A673 (cell line): ENCODE measurements around the gene NHS. TPM values are rescaled to one million over a fixed set of nuclear protein-coding genes. Genes with fewer than 3 reads are reported as not detected.
A peak's percentile ranks its signal among the peaks of the same experiment; 100 is the strongest.

ENCODE experiments used
- BruUV-seq: library from RNA; stranded (reverse); fragments of 400-500 nt; replicated peaks from 2 replicates; lab custom pipeline; 2021; lab: Mats Ljungman, UMichigan
- CTCF ChIA-PET: fragments of 300-600 bp; sonication (Branson Sonifier 250); formaldehyde crosslinking; loops from one replicate; lab custom pipeline; 2022; ENCODE audit warnings: antibody characterized with exemption; lab: Charles Lee
- POLR2A ChIA-PET: fragments of 300-600 bp; sonication (Branson Sonifier 250); formaldehyde crosslinking; loops from one replicate; lab custom pipeline; 2022; ENCODE audit warnings: antibody characterized with exemption; ENCODE audit not compliant: low non-redundant PET; lab: Charles Lee
- DNase-seq: peaks from one replicate; pipeline ENCODE4 v3.0.0-alpha.2; 2015; ENCODE audit warnings: low spot score
- H3K27ac ChIP-seq: fragments of 200-600 bp; sonication (generic); 2 replicates; pipeline ENCODE4 v1.5.1; 2016; ENCODE audit warnings: mixed run types, low read depth, mild to moderate bottlenecking, mixed read lengths, antibody characterized with exemption, low read length; ENCODE audit not compliant: poor library complexity, severe bottlenecking
- H3K27me3 ChIP-seq: fragments of 200-600 bp; sonication (generic); replicated peaks from 2 replicates; pipeline ENCODE4 v1.6.1; 2017; ENCODE audit warnings: mixed run types, low read depth, mild to moderate bottlenecking, mixed read lengths, antibody characterized with exemption, low read length; ENCODE audit not compliant: insufficient read depth, poor library complexity
- H3K36me3 ChIP-seq: fragments of 200-600 bp; sonication (generic); 2 replicates; pipeline ENCODE4 v1.6.1; 2016; ENCODE audit warnings: mixed run types, mild to moderate bottlenecking, mixed read lengths, antibody characterized with exemption, low read length; ENCODE audit not compliant: insufficient read depth, poor library complexity, severe bottlenecking
- H3K4me1 ChIP-seq: fragments of 200-600 bp; sonication (generic); 2 replicates; pipeline ENCODE4 v1.6.1; 2017; ENCODE audit warnings: mixed run types, mild to moderate bottlenecking, mixed read lengths, antibody characterized with exemption, low read length; ENCODE audit not compliant: insufficient read depth, poor library complexity, severe bottlenecking
- H3K4me3 ChIP-seq: fragments of 200-600 bp; sonication (generic); 2 replicates; pipeline ENCODE4 v1.5.1; 2016; ENCODE audit warnings: low read depth, mixed run types, mild to moderate bottlenecking, mixed read lengths, low read length; ENCODE audit not compliant: poor library complexity, severe bottlenecking
- H3K9me3 ChIP-seq: fragments of 200-600 bp; sonication (generic); 2 replicates; pipeline ENCODE4 v1.6.1; 2016; ENCODE audit warnings: mixed run types, low read depth, mild to moderate bottlenecking, mixed read lengths, antibody characterized with exemption, low read length; ENCODE audit not compliant: poor library complexity, severe bottlenecking
- CTCF ChIP-seq: fragments of 300-800, 200-600 bp; sonication (generic); conservative IDR thresholded peaks from 2 replicates; pipeline ENCODE4 v1.5.1; 2017; ENCODE audit warnings: low read depth, mild to moderate bottlenecking, antibody characterized with exemption, low read length, moderate library complexity, mixed read lengths
- EZH2 ChIP-seq: fragments of 200-600 bp; sonication (generic); IDR thresholded peaks from 2 replicates; pipeline ENCODE4 v1.6.1; 2017; ENCODE audit warnings: borderline replicate concordance, low read depth, mild to moderate bottlenecking, mixed read lengths, antibody characterized with exemption, low read length; ENCODE audit not compliant: poor library complexity, severe bottlenecking
- intact Hi-C: fragments of 100-400 bp; cut with micrococcal nuclease; formaldehyde crosslinking; loops from one replicate; pipeline ENCODE4 v1.10.0; 2022; ENCODE audit not compliant: unreplicated experiment
- total RNA-seq: library from RNA; stranded (reverse); gene quantifications from 2 replicates; pipeline ENCODE4 v1.2.3, GENCODE V29; 2021

The NHS gene
- total RNA-seq, 1 experiment from 2014 or later, result 0.37 TPM

- H3K27me3 ChIP-seq, result no peaks in the 10 kb centered on the region
- peak; percentile 24 for DNase-seq
- CTCF ChIA-PET, result no interaction called here
- POLR2A ChIA-PET, result no interaction called here
- TF ChIP-seq EZH2 (no peak), CTCF (no peak)
- H3K27ac ChIP-seq, result no peak overlapping the region
- no peaks in the 10 kb centered on the region for H3K36me3 ChIP-seq
- no peak overlapping the region for H3K4me3 ChIP-seq
- no TSS peak for BruUV-seq
- no peaks in the 10 kb centered on the region for H3K9me3 ChIP-seq
- intact Hi-C loops, result no loop called here
- H3K4me1 ChIP-seq, result no peaks in the 10 kb centered on the region
These were observed 84.1 kb downstream of the NHS start for GRCh38 chrX:17459008-17459611.

DNA sequence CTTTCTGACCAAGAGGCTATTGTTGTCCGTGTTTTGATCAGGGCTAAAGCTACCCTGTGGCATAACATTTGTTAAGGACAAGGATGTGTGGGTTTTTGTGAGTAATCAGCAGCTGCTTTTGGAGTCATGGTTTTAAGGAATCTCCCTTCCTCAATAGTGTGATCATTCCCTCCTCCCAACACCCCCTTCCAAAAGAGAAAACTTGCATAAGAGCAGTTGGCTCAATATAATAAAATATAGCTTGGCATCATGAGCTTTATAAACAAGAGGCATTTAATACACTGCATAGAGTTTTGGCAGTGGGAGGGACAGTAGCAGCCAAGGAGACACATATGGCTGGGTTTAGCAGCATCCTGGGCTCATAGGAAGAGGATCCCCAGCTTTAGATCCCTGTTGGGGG, 84.7 kb downstream of the NHS start:
- H3K9me3 ChIP-seq, result no peaks in the 10 kb centered on the region
- intact Hi-C loops, result no loop called here
- ChIA-PET CTCF (no interaction called here), POLR2A (no interaction called here)
- H3K4me3 ChIP-seq, result no peak overlapping the region
- H3K4me1 ChIP-seq, result no peaks in the 10 kb centered on the region
- BruUV-seq, result no TSS peak
- no peak overlapping the region for H3K27ac ChIP-seq
- no peaks in the 10 kb centered on the region for H3K27me3 ChIP-seq
- no peaks in the 10 kb centered on the region for H3K36me3 ChIP-seq
- no peak for TF ChIP-seq EZH2
- no peak for TF ChIP-seq CTCF
- no peak for DNase-seq

DNA sequence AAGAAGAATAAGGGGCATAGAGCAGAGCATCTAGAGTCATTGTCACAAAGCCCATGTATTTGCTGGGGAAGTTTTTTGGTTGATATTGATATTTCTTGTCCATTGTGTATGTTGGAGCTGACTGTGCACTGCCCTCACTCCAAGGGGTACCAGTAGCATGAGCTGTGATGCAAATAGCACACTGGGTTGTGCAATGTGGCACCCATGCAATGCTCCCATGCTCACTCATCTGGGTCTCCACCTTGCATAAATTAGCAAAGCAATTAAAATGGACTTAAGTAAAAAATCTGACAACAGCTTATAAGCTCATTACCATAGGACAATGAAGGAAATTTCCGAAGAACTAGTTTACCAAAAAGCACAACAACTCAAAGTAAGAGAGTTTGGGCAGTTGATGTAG, 87.9 kb downstream of the NHS start:
- no peak overlapping the region for H3K27ac ChIP-seq
- intact Hi-C loops, result no loop called here
- no peak overlapping the region for H3K4me3 ChIP-seq
- peaks cover 7% of the 10 kb centered on the region for H3K27me3 ChIP-seq
- ChIA-PET CTCF (no interaction called here), POLR2A (no interaction called here)
- H3K9me3 ChIP-seq, result no peaks in the 10 kb centered on the region
- no peaks in the 10 kb centered on the region for H3K4me1 ChIP-seq
- TF ChIP-seq EZH2 (no peak), CTCF (no peak)
- no TSS peak for BruUV-seq
- H3K36me3 ChIP-seq, result no peaks in the 10 kb centered on the region
- DNase-seq, result no peak
